SK-N-SH treated with all-trans-retinoic acid at 6 μM for 48 hours (cell line): ENCODE data around the gene STX11.

Experiments
- ATAC-seq: fragments of 200-7000 bp; cut with Tn5 transposase; 3 replicates; pipeline ENCODE4 v1.9.1; 2020; ENCODE audit warnings: mild to moderate bottlenecking, moderate library complexity
- ARNTL ChIP-seq: fragments of 450-650 bp; formaldehyde crosslinking; IDR thresholded peaks from 2 replicates; pipeline ENCODE4 v1.5.0; 2020; ENCODE audit warnings: low read depth, mild to moderate bottlenecking, moderate library complexity, borderline replicate concordance
- BACH2 ChIP-seq: fragments of 250-450 bp; sonication (Bioruptor Pico); IDR thresholded peaks from 2 replicates; pipeline ENCODE4 v1.9.0; 2021; ENCODE audit warnings: mild to moderate bottlenecking, borderline replicate concordance
- CREB5 ChIP-seq: fragments of 250-450 bp; sonication (Bioruptor Pico); IDR thresholded peaks from 2 replicates; pipeline ENCODE4 v1.5.1; 2020; ENCODE audit warnings: low read depth, mild to moderate bottlenecking, moderate library complexity
- CSDC2 ChIP-seq: fragments of 250-450 bp; sonication (Bioruptor Pico); IDR thresholded peaks from 2 replicates; pipeline ENCODE4 v1.5.0; 2020; ENCODE audit warnings: mild to moderate bottlenecking, moderate library complexity
- CSRNP3 ChIP-seq: fragments of 250-450 bp; sonication (Bioruptor Pico); IDR thresholded peaks from 2 replicates; pipeline ENCODE4 v1.5.1; 2021; ENCODE audit warnings: mild to moderate bottlenecking, moderate library complexity
- ESRRG ChIP-seq: fragments of 250-450 bp; sonication (Bioruptor Pico); IDR thresholded peaks from 2 replicates; pipeline ENCODE4 v1.6.1; 2021; ENCODE audit warnings: mild to moderate bottlenecking
- GLIS3 ChIP-seq: fragments of 250-450 bp; sonication (Bioruptor Pico); IDR thresholded peaks from 2 replicates; pipeline ENCODE4 v1.5.0; 2020; ENCODE audit warnings: mild to moderate bottlenecking, moderate library complexity
- ISL1 ChIP-seq: fragments of 250-450 bp; sonication (Bioruptor Pico); IDR thresholded peaks from 2 replicates; pipeline ENCODE4 v2.1.2; 2022; ENCODE audit warnings: mild to moderate bottlenecking, moderate library complexity
- OSR1 ChIP-seq: fragments of 250-450 bp; sonication (Bioruptor Pico); IDR thresholded peaks from 2 replicates; pipeline ENCODE4 v1.8.0; 2022; ENCODE audit warnings: moderate library complexity, mild to moderate bottlenecking, inconsistent platforms
- POU6F1 ChIP-seq: fragments of 250-450 bp; sonication (Bioruptor Pico); IDR thresholded peaks from 2 replicates; pipeline ENCODE4 v1.8.0; 2021; ENCODE audit warnings: low read depth, mild to moderate bottlenecking, moderate library complexity, borderline replicate concordance
- PPARA ChIP-seq: fragments of 250-450 bp; sonication (Bioruptor Pico); IDR thresholded peaks from 2 replicates; pipeline ENCODE4 v1.5.0; 2020; ENCODE audit warnings: mild to moderate bottlenecking, borderline replicate concordance
- RARB ChIP-seq: fragments of 250-450 bp; sonication (Bioruptor Pico); IDR thresholded peaks from 2 replicates; pipeline ENCODE4 v1.8.0; 2021; ENCODE audit warnings: mild to moderate bottlenecking, moderate library complexity
- SNAI2 ChIP-seq: fragments of 250-450 bp; sonication (Bioruptor Pico); IDR thresholded peaks from 2 replicates; pipeline ENCODE4 v1.5.0; 2020; ENCODE audit warnings: mild to moderate bottlenecking, moderate library complexity
- TCF4 ChIP-seq: fragments of 250-450 bp; sonication (Bioruptor Pico); IDR thresholded peaks from 2 replicates; pipeline ENCODE4 v1.8.0; 2021; ENCODE audit warnings: mild to moderate bottlenecking, moderate library complexity, borderline replicate concordance
- TSHZ2 ChIP-seq: fragments of 250-450 bp; sonication (Bioruptor Pico); IDR thresholded peaks from 2 replicates; pipeline ENCODE4 v1.5.0; 2020; ENCODE audit warnings: mild to moderate bottlenecking, moderate library complexity
- ZC3H10 ChIP-seq: fragments of 250-450 bp; sonication (Bioruptor Pico); IDR thresholded peaks from 2 replicates; pipeline ENCODE4 v1.5.1; 2021; ENCODE audit warnings: mild to moderate bottlenecking, moderate library complexity
- ZFP3 ChIP-seq: fragments of 250-450 bp; sonication (Bioruptor Pico); IDR thresholded peaks from 2 replicates; pipeline ENCODE4 v1.5.0; 2020; ENCODE audit warnings: mild to moderate bottlenecking, moderate library complexity
- ZFP30 ChIP-seq: fragments of 450-650 bp; formaldehyde crosslinking; IDR thresholded peaks from 2 replicates; pipeline ENCODE4 v1.5.0; 2022; ENCODE audit warnings: mild to moderate bottlenecking, moderate library complexity
- ZNF70 ChIP-seq: fragments of 450-650 bp; formaldehyde crosslinking; IDR thresholded peaks from 2 replicates; pipeline ENCODE4 v1.5.0; 2020; ENCODE audit warnings: mild to moderate bottlenecking, moderate library complexity
- ZNF8 ChIP-seq: fragments of 450-650 bp; formaldehyde crosslinking; IDR thresholded peaks from 2 replicates; pipeline ENCODE4 v1.5.0; 2020; ENCODE audit warnings: mild to moderate bottlenecking, moderate library complexity

STX11 gene

GRCh38 chr6:144219056-144219685 lies 68.9 kb downstream of the STX11 start:
- ATAC-seq, result no peak
- no peak for TF ChIP-seq ZC3H10 (CRISPR knock-in tag)
- no peak for TF ChIP-seq CSDC2 (CRISPR knock-in tag)
- TF ChIP-seq CSRNP3 (CRISPR knock-in tag), result no peak
- no peak for TF ChIP-seq BACH2 (CRISPR knock-in tag)
- no peak for TF ChIP-seq CREB5 (CRISPR knock-in tag)
- no peak for TF ChIP-seq ARNTL
- TF ChIP-seq TSHZ2, result no peak
- no peak for TF ChIP-seq ZNF70 (CRISPR knock-in tag)
- no peak for TF ChIP-seq OSR1 (CRISPR knock-in tag)
- TF ChIP-seq SNAI2 (CRISPR knock-in tag), result no peak
- no peak for TF ChIP-seq RARB (CRISPR knock-in tag)
- no peak for TF ChIP-seq ZNF8 (CRISPR knock-in tag)

- TF ChIP-seq ZFP3 (no peak), TSHZ2 (no peak), ZFP30 (CRISPR knock-in tag) (no peak), TCF4 (no peak), OSR1 (CRISPR knock-in tag) (no peak), PPARA (CRISPR knock-in tag) (no peak), SNAI2 (CRISPR knock-in tag) (no peak), GLIS3 (no peak), CSRNP3 (CRISPR knock-in tag) (no peak), ESRRG (CRISPR knock-in tag) (no peak), POU6F1 (CRISPR knock-in tag) (no peak), CREB5 (CRISPR knock-in tag) (no peak), ZNF8 (CRISPR knock-in tag) (no peak), ARNTL (no peak), ISL1 (no peak)
- TF ChIP-seq, all 23 proteins: peak for 0
- no peak for ATAC-seq
Observed at GRCh38 chr6:144220031-144220790, 69.9 kb downstream of the STX11 start.
